Measurements from ENCODE around the gene CCDC82. TPM values are rescaled to one million over a fixed set of nuclear protein-coding genes. Genes with fewer than 3 reads are reported as not detected.

CCDC82 gene
- total and polyA plus RNA-seq, 7 donors: 6.3 to 21.4 (median 8.6) TPM

DNA sequence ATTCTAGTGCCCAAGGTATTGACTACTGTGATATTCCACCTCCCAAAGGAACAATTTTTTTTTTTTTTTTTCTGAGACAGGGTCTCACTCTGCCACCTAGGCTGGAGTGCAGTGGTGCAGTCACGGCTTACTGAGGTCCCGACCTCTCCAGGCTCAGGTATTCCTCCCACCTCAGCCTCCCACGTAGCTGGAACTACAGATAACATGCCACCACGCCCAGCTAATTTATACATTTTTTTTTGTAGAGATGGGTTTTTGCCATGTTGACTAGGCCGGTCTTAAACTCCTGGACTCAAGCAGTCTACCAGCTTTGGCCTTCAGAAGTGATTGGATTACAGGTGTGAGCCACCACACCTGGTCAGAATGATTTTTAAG, 80.1 kb downstream of the CCDC82 start:
- 77 to 86% (median 79%) methylated on average over 5 of the region's 5 CpGs for WGBS, 3 donors
- intact Hi-C loops (cut with DNase I): no loop called here

DNA sequence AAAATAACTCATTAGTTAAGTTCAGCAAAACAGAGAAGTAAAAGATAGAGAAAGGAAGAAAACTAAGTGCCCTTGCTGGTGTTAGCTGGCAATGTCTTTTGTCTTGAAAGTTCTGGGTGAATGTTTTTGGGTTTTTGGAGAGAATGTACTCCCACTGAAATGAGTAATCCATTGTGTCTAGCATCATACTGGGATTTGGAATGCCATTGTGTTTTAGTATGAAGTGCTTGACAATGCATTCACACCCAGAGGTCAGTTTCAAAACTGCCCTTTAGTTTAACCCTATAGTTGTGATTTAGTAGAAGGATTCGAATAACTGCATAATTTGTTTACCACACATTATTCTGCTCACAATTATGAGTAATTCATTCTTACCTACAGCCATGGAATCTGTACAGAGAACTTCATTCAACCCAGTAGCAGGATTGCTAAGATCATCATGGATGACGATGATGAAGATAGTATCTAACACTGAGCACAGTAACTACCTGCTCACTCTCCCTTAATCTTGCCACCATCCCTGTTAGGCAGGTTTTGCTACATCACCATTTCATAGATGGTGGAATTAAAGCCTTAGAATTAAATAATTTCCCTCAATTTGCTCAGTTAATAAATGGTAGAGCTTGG, 80.6 kb downstream of the CCDC82 start:
- H3K4me1 ChIP-seq: peaks cover 14% of the 10 kb centered on the region
- no peaks in the 10 kb centered on the region for H3K9me3 ChIP-seq
- H3K27ac ChIP-seq: no peak overlapping the region
- TF ChIP-seq, protein P1, sequence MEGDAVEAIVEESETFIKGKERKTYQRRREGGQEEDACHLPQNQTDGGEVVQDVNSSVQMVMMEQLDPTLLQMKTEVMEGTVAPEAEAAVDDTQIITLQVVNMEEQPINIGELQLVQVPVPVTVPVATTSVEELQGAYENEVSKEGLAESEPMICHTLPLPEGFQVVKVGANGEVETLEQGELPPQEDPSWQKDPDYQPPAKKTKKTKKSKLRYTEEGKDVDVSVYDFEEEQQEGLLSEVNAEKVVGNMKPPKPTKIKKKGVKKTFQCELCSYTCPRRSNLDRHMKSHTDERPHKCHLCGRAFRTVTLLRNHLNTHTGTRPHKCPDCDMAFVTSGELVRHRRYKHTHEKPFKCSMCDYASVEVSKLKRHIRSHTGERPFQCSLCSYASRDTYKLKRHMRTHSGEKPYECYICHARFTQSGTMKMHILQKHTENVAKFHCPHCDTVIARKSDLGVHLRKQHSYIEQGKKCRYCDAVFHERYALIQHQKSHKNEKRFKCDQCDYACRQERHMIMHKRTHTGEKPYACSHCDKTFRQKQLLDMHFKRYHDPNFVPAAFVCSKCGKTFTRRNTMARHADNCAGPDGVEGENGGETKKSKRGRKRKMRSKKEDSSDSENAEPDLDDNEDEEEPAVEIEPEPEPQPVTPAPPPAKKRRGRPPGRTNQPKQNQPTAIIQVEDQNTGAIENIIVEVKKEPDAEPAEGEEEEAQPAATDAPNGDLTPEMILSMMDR (IDR thresholded peaks at IDR 0.05): no peak
- DNase-seq (no peak), ATAC-seq (no peak)
- no peaks in the 10 kb centered on the region for H3K36me3 ChIP-seq (ENCODE audit: insufficient read depth in 1 of 2, low read depth in 1 of 2)
- H3K4me3 ChIP-seq: no peak overlapping the region
- WGBS, 3 donors: 85 to 98% (median 92%) methylated on average over 2 of the region's 2 CpGs
- H3K27me3 ChIP-seq (ENCODE audit: insufficient read depth in 3 of 3, low read length in 2 of 3): no peaks in the 10 kb centered on the region
- intact Hi-C loops (cut with DNase I): no loop called here

More for the DNA sequence above, 80.1 kb downstream of the CCDC82 start:
- H3K27ac ChIP-seq: no peak overlapping the region
- DNase-seq (no peak), ATAC-seq (no peak)
- H3K4me1 ChIP-seq: peaks cover 19% of the 10 kb centered on the region
- TF ChIP-seq, protein P1 (IDR thresholded peaks at IDR 0.05): no peak
- no peaks in the 10 kb centered on the region for H3K36me3 ChIP-seq (ENCODE audit: insufficient read depth in 1 of 2, low read depth in 1 of 2)
- no peaks in the 10 kb centered on the region for H3K27me3 ChIP-seq (ENCODE audit: insufficient read depth in 3 of 3, low read length in 2 of 3)
- H3K9me3 ChIP-seq: no peaks in the 10 kb centered on the region
- H3K4me3 ChIP-seq: no peak overlapping the region

DNA sequence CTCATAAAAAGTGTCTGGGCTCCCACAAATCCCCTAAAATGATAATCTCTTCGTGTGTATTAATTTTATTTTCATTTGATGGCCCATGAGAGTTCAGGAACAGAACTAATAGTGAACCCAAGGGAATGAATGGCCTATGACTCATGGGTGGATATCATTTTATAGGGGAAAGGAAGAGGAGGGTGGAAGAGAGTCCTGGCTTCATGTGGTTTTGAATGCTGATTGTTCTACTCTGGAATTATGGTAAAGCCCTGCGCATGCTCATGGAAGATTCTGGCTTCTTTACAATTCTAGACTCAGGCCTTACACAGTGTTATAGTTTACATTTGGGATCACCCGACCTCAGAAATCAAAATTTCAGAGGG, 82.0 kb downstream of the CCDC82 start:
- DNase-seq (no peak), ATAC-seq (peak in 3 of 4 donors; percentile 25 to 59 (median 50))
- intact Hi-C loops (cut with DNase I): no loop called here

DNA sequence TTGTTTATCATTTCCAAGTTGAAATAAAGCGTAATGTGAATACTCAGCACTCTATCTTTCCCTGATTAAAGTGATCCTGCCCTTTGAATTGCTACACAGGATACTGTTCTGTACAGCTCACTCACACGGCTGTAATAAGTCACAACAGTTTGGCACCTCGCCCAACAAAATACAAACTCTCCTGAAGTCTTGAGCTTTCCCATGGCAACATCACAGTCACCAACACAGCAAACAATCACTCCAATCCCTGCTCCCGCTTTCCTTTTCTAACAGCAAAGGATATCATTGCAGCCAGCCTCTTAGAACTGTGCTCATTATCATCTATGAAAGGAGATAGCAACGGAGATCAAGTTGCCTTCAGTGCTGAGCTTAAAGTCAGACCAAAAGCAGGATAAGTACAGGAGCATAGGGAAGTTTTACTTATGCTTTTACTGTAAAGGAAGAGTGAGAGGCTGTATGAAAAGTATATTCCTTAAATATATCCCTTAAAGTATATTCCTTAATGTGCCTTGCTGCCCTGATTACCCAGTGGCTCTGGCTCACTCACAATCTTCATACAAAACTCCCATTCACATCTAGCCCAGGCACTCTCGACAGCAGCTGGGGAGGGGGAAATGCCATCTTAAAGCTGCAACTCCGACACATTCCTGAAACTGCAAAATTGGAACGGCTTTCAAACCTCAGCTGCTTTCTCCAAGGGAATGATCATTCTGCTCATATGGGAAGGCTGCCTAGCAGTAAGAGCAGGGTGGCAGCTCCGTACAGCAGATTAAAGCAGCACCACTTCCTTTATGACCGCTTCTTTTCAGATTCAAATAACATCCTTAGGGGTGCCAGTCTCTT, 82.6 kb downstream of the CCDC82 start:
- ATAC-seq: peak; percentile 62 to 93 (median 84)
- WGBS, 3 donors: 6 to 7% (median 6%) methylated on average over 10 of the region's 10 CpGs
- peak; percentile 59 to 60 for DNase-seq
- intact Hi-C loops (cut with DNase I): no loop called here
- peak overlapping the region; percentile 61 for H3K27ac ChIP-seq
- TF ChIP-seq, protein P1 (IDR thresholded peaks at IDR 0.05): no peak
- H3K36me3 ChIP-seq (ENCODE audit: insufficient read depth in 1 of 2, low read depth in 1 of 2): no peaks in the 10 kb centered on the region
- H3K4me1 ChIP-seq: peaks cover 14% of the 10 kb centered on the region
- H3K4me3 ChIP-seq: peak overlapping the region; percentile 41
- H3K27me3 ChIP-seq (ENCODE audit: insufficient read depth in 3 of 3, low read length in 2 of 3): no peaks in the 10 kb centered on the region
- no peaks in the 10 kb centered on the region for H3K9me3 ChIP-seq

More for the DNA sequence above, 82.0 kb downstream of the CCDC82 start:
- Histone ChIP-seq H3K9me3 (no peaks in the 10 kb centered on the region), H3K4me1 (peaks cover 14% of the 10 kb centered on the region), H3K27me3 (ENCODE audit: insufficient read depth in 3 of 3, low read length in 2 of 3) (no peaks in the 10 kb centered on the region), H3K27ac (peak overlapping the region; percentile 61), H3K4me3 (peak overlapping the region; percentile 41), H3K36me3 (ENCODE audit: insufficient read depth in 1 of 2, low read depth in 1 of 2) (no peaks in the 10 kb centered on the region)
- WGBS, 3 donors: 44 to 46% (median 46%) methylated on average over 3 of the region's 3 CpGs
- TF ChIP-seq, protein P1 (IDR thresholded peaks at IDR 0.05): no peak

Measured in psoas muscle (tissue), 8 donors.